LNCAP (cell line): ENCODE data around the gene TPST1.

Experiments
- CTCF ChIP-seq: fragments of 450-650 bp; IDR thresholded peaks from 2 replicates; pipeline ENCODE4 v1.5.1; 2017; ENCODE audit warnings: mild to moderate bottlenecking

The TPST1 gene

GRCh38 chr7:66170309-66171231 lies 34.6 kb upstream of the TPST1 start:
- TF ChIP-seq CTCF = no peak

GRCh38 chr7:66173856-66174255 lies 31.3 kb upstream of the TPST1 start:
- TF ChIP-seq CTCF = no peak

- no peak for TF ChIP-seq CTCF
Observed at GRCh38 chr7:66176914-66177313, 28.2 kb upstream of the TPST1 start.

GRCh38 chr7:66178258-66178657 lies 26.9 kb upstream of the TPST1 start:
- no peak for TF ChIP-seq CTCF

- TF ChIP-seq CTCF = no peak
Observed at GRCh38 chr7:66181329-66181728, 23.8 kb upstream of the TPST1 start.

- TF ChIP-seq CTCF = no peak
Observed at GRCh38 chr7:66181845-66182244, 23.3 kb upstream of the TPST1 start.

GRCh38 chr7:66182920-66183319 lies 22.2 kb upstream of the TPST1 start:
- no peak for TF ChIP-seq CTCF
